ENCODE results near the gene HAAO. TPM values are rescaled to one million over a fixed set of nuclear protein-coding genes. Genes with fewer than 3 reads are reported as not detected.

Gene HAAO
- total RNA-seq, 2 experiments from 2014 or later = not detected

GRCh38 chr2:42757981-42758740 is 34.2 kb downstream of the HAAO start:
- Histone ChIP-seq H3K36me3 (ENCODE audit: insufficient read depth, low read length) (peaks cover 9% of the 10 kb centered on the region), H3K9me3 (ENCODE audit: control insufficient read depth in 1 of 2, insufficient read depth in 1 of 2, low read length in 2 of 2) (peaks cover 0 to 5% of the 10 kb centered on the region in 2 experiments), H3K4me3 (ENCODE audit: low read length) (no peak overlapping the region), H3K27ac (ENCODE audit: low read depth in 1 of 2, low read length in 2 of 2) (no peak overlapping the region), H3K4me1 (ENCODE audit: insufficient read depth, low read length) (peaks cover 4% of the 10 kb centered on the region), H3K27me3 (ENCODE audit: control insufficient read depth in 1 of 2, insufficient read depth in 2 of 2, low read length in 2 of 2) (no peaks in the 10 kb centered on the region)
- H3K9me3 Mint-ChIP-seq = no peaks in the 10 kb centered on the region
- CTCF ChIA-PET = no interaction called here
- no peak overlapping the region for H3K4me3 Mint-ChIP-seq
- no peak for TF ChIP-seq CTCF (IDR thresholded peaks at IDR 0.05)
- POLR2A ChIA-PET = no interaction called here
- peaks cover 38% of the 10 kb centered on the region for H3K36me3 Mint-ChIP-seq (ENCODE audit: low read depth)
- ATAC-seq (ENCODE audit: poor library complexity) (no peak), DNase-seq (no peak)
- no peaks in the 10 kb centered on the region for H3K27me3 Mint-ChIP-seq
- intact Hi-C loops (cut with DNase I, micrococcal nuclease) = no loop called here
- peaks cover 5% of the 10 kb centered on the region for H3K4me1 Mint-ChIP-seq (ENCODE audit: low read depth)
- no peak overlapping the region for H3K27ac Mint-ChIP-seq

GRCh38 chr2:42756966-42757513 is 35.3 kb downstream of the HAAO start:
- Histone ChIP-seq H3K4me3 (ENCODE audit: low read length) (no peak overlapping the region), H3K36me3 (ENCODE audit: insufficient read depth, low read length) (peaks cover 9% of the 10 kb centered on the region), H3K27ac (ENCODE audit: low read depth in 1 of 2, low read length in 2 of 2) (no peak overlapping the region), H3K9me3 (ENCODE audit: control insufficient read depth in 1 of 2, insufficient read depth in 1 of 2, low read length in 2 of 2) (peaks cover 0 to 5% of the 10 kb centered on the region in 2 experiments), H3K4me1 (ENCODE audit: insufficient read depth, low read length) (peaks cover 4% of the 10 kb centered on the region), H3K27me3 (ENCODE audit: control insufficient read depth in 1 of 2, insufficient read depth in 2 of 2, low read length in 2 of 2) (no peaks in the 10 kb centered on the region)
- Mint-ChIP-seq H3K9me3 (no peaks in the 10 kb centered on the region), H3K27me3 (no peaks in the 10 kb centered on the region), H3K4me3 (no peak overlapping the region), H3K27ac (no peak overlapping the region), H3K4me1 (ENCODE audit: low read depth) (peaks cover 5% of the 10 kb centered on the region), H3K36me3 (ENCODE audit: low read depth) (peaks cover 49% of the 10 kb centered on the region)
- no peak for TF ChIP-seq CTCF (IDR thresholded peaks at IDR 0.05)
- ATAC-seq (ENCODE audit: poor library complexity) (no peak), DNase-seq (no peak)
- intact Hi-C loops (cut with DNase I, micrococcal nuclease) = no loop called here
- CTCF ChIA-PET = no interaction called here
- POLR2A ChIA-PET = no interaction called here

- H3K27me3 ChIP-seq (ENCODE audit: control insufficient read depth in 1 of 2, insufficient read depth in 2 of 2, low read length in 2 of 2) = no peaks in the 10 kb centered on the region
- TF ChIP-seq CTCF (IDR thresholded peaks at IDR 0.05) = no peak
- H3K36me3 ChIP-seq (ENCODE audit: insufficient read depth, low read length) = peaks cover 9% of the 10 kb centered on the region
- DNase-seq (no peak), ATAC-seq (ENCODE audit: poor library complexity) (no peak)
- intact Hi-C loops (cut with DNase I, micrococcal nuclease) = no loop called here
- H3K4me1 ChIP-seq (ENCODE audit: insufficient read depth, low read length) = peaks cover 4% of the 10 kb centered on the region
- Mint-ChIP-seq H3K9me3 (no peaks in the 10 kb centered on the region), H3K4me3 (no peak overlapping the region), H3K4me1 (ENCODE audit: low read depth) (peaks cover 5% of the 10 kb centered on the region), H3K27me3 (no peaks in the 10 kb centered on the region), H3K36me3 (ENCODE audit: low read depth) (peaks cover 55% of the 10 kb centered on the region), H3K27ac (no peak overlapping the region)
- CTCF ChIA-PET = no interaction called here
- H3K27ac ChIP-seq (ENCODE audit: low read depth in 1 of 2, low read length in 2 of 2) = no peak overlapping the region
- POLR2A ChIA-PET = no interaction called here
- H3K4me3 ChIP-seq (ENCODE audit: low read length) = no peak overlapping the region
- H3K9me3 ChIP-seq (ENCODE audit: control insufficient read depth in 1 of 2, insufficient read depth in 1 of 2, low read length in 2 of 2) = no peaks in the 10 kb centered on the region
These were observed 36.1 kb downstream of the HAAO start for GRCh38 chr2:42756150-42756775.

Measured in CD4-positive, alpha-beta T cell (primary cell).